HG03460 (cell line): ENCODE data around the gene CD48.

Experiments
- ATAC-seq: cut with Tn5 transposase; IDR thresholded peaks from one replicate; pipeline ENCODE4 v1.9.1; 2021; ENCODE audit not compliant: unreplicated experiment

Gene CD48

GRCh38 chr1:160636547-160636946 is 75.1 kb downstream of the CD48 start:
- no peak for ATAC-seq

GRCh38 chr1:160636076-160636475 is 75.5 kb downstream of the CD48 start:
- no peak for ATAC-seq

- ATAC-seq, result no peak
Measured at GRCh38 chr1:160634543-160635491, 76.8 kb downstream of the CD48 start.

GRCh38 chr1:160633330-160633903 is 78.2 kb downstream of the CD48 start:
- no peak for ATAC-seq

GRCh38 chr1:160631983-160632625 is 79.5 kb downstream of the CD48 start:
- ATAC-seq, result no peak

GRCh38 chr1:160630523-160631451 is 80.8 kb downstream of the CD48 start:
- ATAC-seq, result no peak

- ATAC-seq, result no peak
Measured at GRCh38 chr1:160629286-160630210, 82.1 kb downstream of the CD48 start.

GRCh38 chr1:160628799-160629263 is 82.8 kb downstream of the CD48 start:
- ATAC-seq, result no peak
